ENCODE measurements around the gene SMPD3.

SMPD3 gene

GRCh38 chr16:68412061-68412460, 36.2 kb downstream of the SMPD3 start:
- no peaks in the 10 kb centered on the region for H3K27me3 ChIP-seq (replicated peaks)
- no peak for TF ChIP-seq CTCF (IDR thresholded peaks at IDR 0.05; ENCODE audit: low read depth, low read length, missing control alignments)
- H3K36me3 ChIP-seq (replicated peaks): no peaks in the 10 kb centered on the region
- DNase-seq: no peak
- no peak overlapping the region for H3K27ac ChIP-seq
- in situ Hi-C loops (cut with HindIII; ENCODE audit: low pct_ligation_motif_present, low sequenced_read_pairs): no loop called here
- H3K4me3 ChIP-seq (ENCODE audit: low read depth, low read length): no peak overlapping the region

- no peak overlapping the region for H3K4me3 ChIP-seq (ENCODE audit: low read depth, low read length)
- in situ Hi-C loops (cut with HindIII; ENCODE audit: low pct_ligation_motif_present, low sequenced_read_pairs): no loop called here
- no peaks in the 10 kb centered on the region for H3K36me3 ChIP-seq (replicated peaks)
- H3K27me3 ChIP-seq (replicated peaks): no peaks in the 10 kb centered on the region
- no peak for DNase-seq
- no peak overlapping the region for H3K27ac ChIP-seq
- TF ChIP-seq CTCF (IDR thresholded peaks at IDR 0.05; ENCODE audit: low read depth, low read length, missing control alignments): no peak
Measured at GRCh38 chr16:68411086-68411485, 37.2 kb downstream of the SMPD3 start.

GRCh38 chr16:68408967-68409366, 39.3 kb downstream of the SMPD3 start:
- Histone ChIP-seq H3K27ac (no peak overlapping the region), H3K27me3 (replicated peaks) (no peaks in the 10 kb centered on the region), H3K4me3 (ENCODE audit: low read depth, low read length) (no peak overlapping the region), H3K36me3 (replicated peaks) (no peaks in the 10 kb centered on the region)
- in situ Hi-C loops (cut with HindIII; ENCODE audit: low pct_ligation_motif_present, low sequenced_read_pairs): no loop called here
- no peak for DNase-seq
- TF ChIP-seq CTCF (IDR thresholded peaks at IDR 0.05; ENCODE audit: low read depth, low read length, missing control alignments): no peak

GRCh38 chr16:68408428-68408827, 39.9 kb downstream of the SMPD3 start:
- no peak for TF ChIP-seq CTCF (IDR thresholded peaks at IDR 0.05; ENCODE audit: low read depth, low read length, missing control alignments)
- no peak overlapping the region for H3K27ac ChIP-seq
- H3K36me3 ChIP-seq (replicated peaks): no peaks in the 10 kb centered on the region
- DNase-seq: no peak
- H3K27me3 ChIP-seq (replicated peaks): no peaks in the 10 kb centered on the region
- no peak overlapping the region for H3K4me3 ChIP-seq (ENCODE audit: low read depth, low read length)
- in situ Hi-C loops (cut with HindIII; ENCODE audit: low pct_ligation_motif_present, low sequenced_read_pairs): no loop called here

- H3K36me3 ChIP-seq (replicated peaks): no peaks in the 10 kb centered on the region
- H3K27ac ChIP-seq: no peak overlapping the region
- DNase-seq: peak; percentile 19
- no peaks in the 10 kb centered on the region for H3K27me3 ChIP-seq (replicated peaks)
- no peak for TF ChIP-seq CTCF (IDR thresholded peaks at IDR 0.05; ENCODE audit: low read depth, low read length, missing control alignments)
- no peak overlapping the region for H3K4me3 ChIP-seq (ENCODE audit: low read depth, low read length)
- in situ Hi-C loops (cut with HindIII; ENCODE audit: low pct_ligation_motif_present, low sequenced_read_pairs): no loop called here
Measured at GRCh38 chr16:68406458-68407152, 41.7 kb downstream of the SMPD3 start.

Measured in brain microvascular endothelial cell (primary cell).